Endothelial cell of umbilical vein (primary cell): Measurements from ENCODE around the gene FTSJ1.

ENCODE experiments used
- CTCF ChIP-seq, 2 donors: IDR thresholded peaks; 1 replicate in 1 of 2; 2 replicates in 1 of 2; pipeline ENCODE4 v1.5.1; 2011; ENCODE audit warnings: low read length in 2 of 2, mild to moderate bottlenecking in 2 of 2, moderate library complexity in 2 of 2, control low read depth in 1 of 2, inconsistent platforms in 1 of 2, low read depth in 1 of 2; ENCODE audit not compliant: insufficient read depth in 1 of 2; ENCODE audit errors: extremely low read depth in 1 of 2
- EZH2 ChIP-seq: IDR thresholded peaks from 2 replicates; pipeline ENCODE4 v1.6.1; 2012; ENCODE audit warnings: borderline replicate concordance, low read depth, mild to moderate bottlenecking, moderate library complexity, low read length, inconsistent platforms; ENCODE audit not compliant: severe bottlenecking

GRCh38 chrX:48461830-48462229 lies 14.2 kb upstream of the FTSJ1 start:
- TF ChIP-seq EZH2 (no peak), CTCF (IDR thresholded peaks at IDR 0.05; ENCODE audit: extremely low read depth in 1 of 2, insufficient read depth in 1 of 2, low read depth in 1 of 2, low read length in 2 of 2) (no peak)
